NCI-H2029 (cell line): Measurements from ENCODE around the gene CLK3.
"Not testable (repeated sequence)": the region's sequence is repeated elsewhere in the genome, so short reads cannot be mapped to it uniquely, and the experiment has no call there.

Experiments
- DNase-seq: peaks from one replicate; lab custom pipeline; 2025; lab: John Stamatoyannopoulos, UW

Gene CLK3

GRCh38 chr15:74620636-74621545 is 5.3 kb downstream of the CLK3 start:
- peak; percentile 24 for DNase-seq

GRCh38 chr15:74621546-74621920 is 5.9 kb downstream of the CLK3 start:
- no peak for DNase-seq

GRCh38 chr15:74621936-74622335 is 6.3 kb downstream of the CLK3 start:
- no peak for DNase-seq

DNA sequence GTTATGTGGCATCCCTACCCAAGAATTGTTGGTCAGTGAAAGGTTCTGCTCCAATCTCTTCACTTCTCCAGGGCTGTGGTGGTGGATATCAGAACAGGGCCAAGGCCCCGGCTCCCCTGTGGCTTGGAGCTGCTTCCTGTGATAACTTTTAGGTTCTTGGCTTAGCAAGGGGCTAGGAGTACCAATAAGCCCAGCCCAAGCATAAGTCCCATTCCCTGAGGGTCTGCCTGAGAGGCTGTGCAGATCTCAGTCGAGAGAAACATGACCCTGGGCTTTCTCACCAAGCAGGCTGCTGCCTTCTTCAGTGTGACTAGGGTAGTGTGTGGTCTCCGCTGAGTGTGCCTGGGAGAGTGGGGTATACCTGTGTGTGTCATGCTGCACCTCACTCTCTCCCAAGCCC is 7.1 kb downstream of the CLK3 start:
- no peak for DNase-seq

GRCh38 chr15:74624020-74624602 is 8.5 kb downstream of the CLK3 start:
- no peak for DNase-seq

DNA sequence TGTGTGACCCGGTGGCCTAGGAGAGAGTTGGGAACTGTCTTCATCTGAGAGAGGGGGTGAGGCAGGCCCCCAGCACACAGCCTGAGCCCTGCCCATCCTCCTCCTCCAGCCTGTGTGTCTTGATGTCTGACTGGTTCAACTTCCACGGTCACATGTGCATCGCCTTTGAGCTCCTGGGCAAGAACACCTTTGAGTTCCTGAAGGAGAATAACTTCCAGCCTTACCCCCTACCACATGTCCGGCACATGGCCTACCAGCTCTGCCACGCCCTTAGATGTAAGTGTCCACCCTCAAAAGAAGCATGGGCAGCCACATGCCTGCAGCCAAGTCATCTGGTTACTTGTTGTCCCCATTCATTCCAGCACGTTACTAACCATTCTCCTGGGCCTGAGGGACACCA is 10.1 kb downstream of the CLK3 start:
- no peak for DNase-seq

DNA sequence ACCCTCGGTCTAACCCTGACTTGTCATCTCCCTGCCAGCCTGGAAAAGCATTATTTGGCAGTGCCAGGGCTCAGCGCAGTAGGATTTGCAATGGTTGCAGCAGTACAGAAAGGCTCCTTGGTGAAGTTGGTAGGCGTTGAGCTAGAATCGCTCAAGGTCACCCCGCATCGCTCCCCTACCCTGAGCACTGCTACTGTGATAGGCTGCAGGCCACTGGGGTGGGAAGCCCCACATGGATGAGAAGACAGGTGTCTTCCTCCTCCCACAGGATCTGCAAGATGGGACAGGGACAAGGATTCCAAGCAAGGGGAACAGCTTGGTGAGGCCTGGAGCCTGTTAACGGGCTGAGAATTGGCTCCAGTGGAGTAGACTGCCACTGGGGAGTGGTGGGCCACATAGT is 10.7 kb downstream of the CLK3 start:
- DNase-seq, result no peak

DNA sequence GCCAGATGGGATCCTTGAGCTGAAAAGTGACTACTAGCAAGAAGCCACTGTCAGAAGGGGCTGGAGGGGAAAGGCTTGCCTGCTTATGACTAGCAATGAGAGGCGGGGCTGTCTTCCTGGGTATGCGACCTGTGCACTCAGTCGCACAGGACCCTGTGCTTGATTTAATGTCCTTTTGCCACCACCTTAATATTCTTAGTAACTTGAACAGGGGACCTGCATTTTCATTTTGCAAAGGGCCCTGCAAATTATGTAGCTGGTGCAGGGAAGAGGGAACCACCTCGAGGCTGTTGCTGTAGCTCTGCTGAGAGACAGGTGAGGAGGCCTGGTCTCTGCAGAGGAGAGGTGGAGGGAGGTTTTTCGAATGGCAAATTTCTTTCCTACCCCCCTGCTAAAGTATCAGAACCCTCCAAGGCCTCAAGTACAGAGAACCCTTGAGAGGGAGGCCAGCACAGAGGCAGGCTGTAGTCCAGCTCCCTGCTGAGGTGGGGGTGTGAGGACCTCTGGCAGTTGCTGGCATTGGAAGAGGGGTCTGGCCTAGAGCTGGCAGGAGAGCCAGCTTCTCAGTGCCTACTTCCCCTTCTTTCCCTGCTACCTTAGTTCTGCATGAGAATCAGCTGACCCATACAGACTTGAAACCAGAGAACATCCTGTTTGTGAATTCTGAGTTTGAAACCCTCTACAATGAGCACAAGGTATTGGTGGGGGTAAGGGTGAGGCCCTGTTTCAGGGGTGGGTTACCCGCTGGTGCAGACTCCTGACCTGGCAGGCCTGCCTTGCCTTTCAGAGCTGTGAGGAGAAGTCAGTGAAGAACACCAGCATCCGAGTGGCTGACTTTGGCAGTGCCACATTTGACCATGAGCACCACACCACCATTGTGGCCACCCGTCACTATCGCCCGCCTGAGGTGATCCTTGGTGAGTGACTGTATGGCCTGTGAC is 11.4 kb downstream of the CLK3 start:
- DNase-seq, result no peak

DNA sequence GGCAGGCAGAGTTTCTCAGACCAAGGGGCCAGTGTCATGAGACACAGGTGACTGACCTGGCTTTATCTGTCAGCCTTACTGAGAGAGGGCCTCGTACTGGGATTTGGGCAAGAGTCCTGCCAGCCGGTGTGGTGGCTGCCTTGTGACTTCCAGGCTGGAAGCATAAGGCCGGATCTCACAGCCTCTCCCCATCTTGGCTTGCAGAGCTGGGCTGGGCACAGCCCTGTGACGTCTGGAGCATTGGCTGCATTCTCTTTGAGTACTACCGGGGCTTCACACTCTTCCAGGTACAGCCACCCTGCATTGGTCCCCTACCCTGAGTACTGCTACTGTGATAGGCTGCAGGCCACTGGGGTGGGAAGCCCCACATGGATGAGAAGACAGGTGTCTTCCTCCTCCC is 12.1 kb downstream of the CLK3 start:
- no peak for DNase-seq

DNA sequence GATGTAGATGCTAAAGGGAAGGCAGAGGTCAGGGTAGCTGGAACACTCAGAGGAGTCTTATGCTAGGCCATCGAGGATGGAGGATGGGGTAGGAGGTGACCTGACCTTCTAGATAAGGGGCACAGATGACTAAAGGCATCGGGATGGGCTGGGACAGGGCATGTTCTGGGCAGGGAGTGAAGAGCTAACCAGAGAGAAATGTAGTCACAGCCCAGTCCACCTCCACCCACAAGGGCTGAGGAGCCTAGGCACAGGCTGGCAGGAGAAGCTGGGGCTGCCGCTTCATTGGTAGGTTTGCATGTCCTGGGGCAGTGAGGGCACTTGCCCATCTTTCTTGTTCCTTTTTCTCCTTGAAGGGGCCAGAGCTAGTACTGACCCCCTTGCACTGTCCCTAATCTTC is 12.6 kb downstream of the CLK3 start:
- no peak for DNase-seq

DNA sequence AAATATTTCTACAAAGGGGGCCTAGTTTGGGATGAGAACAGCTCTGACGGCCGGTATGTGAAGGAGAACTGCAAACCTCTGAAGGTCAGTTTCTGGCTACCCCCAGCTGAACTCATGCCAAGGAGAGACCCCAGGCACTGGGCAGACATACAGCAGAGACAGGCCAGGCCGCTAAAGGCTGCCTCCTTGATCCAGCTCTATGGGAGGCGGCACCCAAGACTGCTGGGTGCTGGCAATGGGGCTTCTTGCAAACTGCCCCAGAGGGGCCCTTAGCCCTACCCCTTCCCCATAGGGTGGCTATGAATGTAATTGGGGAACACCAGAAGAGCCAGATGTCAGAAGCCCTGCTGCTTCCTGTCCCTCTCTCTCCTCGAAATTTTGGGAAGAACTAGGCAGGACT is 13.3 kb downstream of the CLK3 start:
- DNase-seq, result no peak

DNA sequence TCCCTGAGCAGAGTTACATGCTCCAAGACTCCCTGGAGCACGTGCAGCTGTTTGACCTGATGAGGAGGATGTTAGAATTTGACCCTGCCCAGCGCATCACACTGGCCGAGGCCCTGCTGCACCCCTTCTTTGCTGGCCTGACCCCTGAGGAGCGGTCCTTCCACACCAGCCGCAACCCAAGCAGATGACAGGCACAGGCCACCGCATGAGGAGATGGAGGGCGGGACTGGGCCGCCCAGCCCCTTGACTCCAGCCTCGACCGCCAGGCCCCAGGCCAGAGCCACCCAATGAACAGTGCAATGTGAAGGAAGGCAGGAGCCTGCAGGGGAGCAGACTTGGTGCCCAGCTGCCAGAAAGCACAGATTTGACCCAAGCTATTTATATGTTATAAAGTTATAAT is 14.1 kb downstream of the CLK3 start:
- DNase-seq, result not testable (repeated sequence)

DNA sequence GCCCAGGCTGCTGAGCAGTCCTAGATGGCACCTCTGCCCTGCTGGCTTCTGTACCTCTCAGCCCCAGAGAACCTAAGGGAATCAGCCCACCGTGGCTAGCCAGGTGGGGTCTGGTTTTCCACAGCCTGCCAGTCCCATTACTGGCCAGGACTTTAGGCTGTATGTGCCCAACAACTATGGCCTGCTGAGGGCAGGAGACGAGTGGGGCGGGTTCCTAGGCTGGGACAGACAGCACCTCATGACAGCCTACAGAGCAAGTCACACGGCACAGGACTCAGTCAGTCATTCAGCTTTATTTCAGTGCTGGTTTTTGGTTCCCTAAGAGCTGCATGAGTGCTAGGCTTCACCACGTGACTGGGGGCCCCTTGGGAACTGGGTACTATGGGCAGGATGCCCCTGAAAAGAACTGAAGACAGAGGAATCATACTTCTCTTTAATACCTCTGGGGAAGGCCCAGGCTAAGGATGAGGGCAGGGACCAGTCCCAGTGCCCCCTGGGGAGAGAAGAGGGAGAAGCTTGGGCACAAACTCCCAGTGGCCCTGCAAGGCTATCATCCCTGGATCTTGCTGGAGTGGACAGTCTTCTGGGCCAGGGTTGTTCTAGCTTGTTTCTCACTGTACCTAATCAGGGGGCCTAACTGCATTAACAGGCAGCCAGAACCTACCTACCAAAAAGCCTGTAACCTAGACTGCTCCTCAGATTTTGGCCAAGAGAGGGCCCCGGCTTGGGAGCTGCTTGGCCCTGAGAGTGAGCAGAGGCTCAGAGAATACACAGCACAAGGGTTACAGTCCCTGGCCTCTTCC is 14.8 kb downstream of the CLK3 start:
- no peak for DNase-seq

- DNase-seq, result no peak
These were observed 15.4 kb downstream of the CLK3 start for GRCh38 chr15:74631087-74631385.

GRCh38 chr15:74631408-74631807 is 15.8 kb downstream of the CLK3 start:
- no peak for DNase-seq

DNA sequence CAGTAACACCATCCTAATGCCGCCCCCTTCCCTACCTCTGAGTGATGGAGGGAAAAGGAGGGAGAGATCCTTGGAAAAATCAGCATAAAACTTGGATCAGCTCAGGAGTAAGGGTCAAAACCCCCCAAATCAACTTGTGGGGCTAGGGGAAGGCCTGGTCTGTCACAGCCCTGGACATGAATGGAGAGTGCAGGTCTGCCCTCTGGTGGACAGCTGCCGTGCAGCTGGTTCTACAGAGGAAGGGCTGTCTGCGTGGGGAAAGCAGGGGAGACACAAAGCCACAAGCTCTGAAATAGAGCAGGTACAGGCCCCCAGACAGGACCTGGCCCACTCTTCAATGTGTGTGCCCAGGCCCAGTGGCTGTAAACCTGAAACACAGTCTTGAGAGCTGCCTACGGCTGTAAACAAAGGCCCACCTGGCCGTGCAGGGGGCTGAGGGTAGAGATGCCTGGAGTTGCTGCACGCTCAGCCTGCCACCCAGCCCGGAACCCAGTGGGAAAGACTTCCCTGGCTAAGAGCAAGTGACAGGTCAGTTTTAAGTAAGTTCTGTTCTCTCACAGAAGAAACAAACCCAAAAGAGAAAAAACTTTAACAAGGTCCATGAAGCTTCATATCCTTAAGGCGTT is 16.4 kb downstream of the CLK3 start:
- DNase-seq, result no peak

DNA sequence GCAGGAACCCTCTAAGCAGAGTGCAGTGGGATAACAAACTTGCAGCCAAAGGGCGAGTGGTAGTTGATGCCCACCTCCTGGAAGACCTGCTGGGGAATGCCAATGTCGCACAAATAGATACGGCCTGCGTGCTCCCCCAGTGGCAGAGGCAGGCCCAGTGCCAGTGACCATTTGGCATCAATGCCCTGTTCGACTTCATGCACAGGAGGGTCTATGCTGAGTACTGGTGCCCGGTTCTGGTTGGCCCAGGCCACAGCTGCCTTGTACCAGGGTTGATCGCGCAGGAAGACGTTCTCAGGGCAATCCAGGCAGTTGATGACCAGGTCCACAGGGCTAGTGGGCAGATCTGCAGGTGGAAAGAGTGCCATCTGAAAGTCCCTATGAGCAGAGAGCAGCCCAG is 17.0 kb downstream of the CLK3 start:
- no peak for DNase-seq

DNA sequence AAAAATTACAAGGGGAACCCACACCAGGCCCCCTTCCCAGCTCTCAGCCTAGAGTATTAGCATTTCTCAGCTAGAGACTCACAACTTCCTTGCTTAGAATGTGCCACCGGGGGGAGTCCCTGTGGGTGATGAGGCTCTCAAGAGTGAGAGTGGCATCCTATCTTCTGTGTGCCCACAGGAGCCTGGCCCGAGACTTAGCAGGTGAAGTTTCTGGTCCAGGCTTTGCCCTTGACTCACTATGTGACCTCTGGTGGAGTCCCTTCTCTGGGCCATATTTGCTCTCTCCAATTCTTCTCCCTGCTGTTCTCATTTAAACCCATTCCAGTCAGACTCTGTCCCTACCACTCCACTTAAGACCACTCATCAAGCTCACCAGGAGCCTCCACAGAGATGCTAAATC is 18.1 kb downstream of the CLK3 start:
- no peak for DNase-seq

DNA sequence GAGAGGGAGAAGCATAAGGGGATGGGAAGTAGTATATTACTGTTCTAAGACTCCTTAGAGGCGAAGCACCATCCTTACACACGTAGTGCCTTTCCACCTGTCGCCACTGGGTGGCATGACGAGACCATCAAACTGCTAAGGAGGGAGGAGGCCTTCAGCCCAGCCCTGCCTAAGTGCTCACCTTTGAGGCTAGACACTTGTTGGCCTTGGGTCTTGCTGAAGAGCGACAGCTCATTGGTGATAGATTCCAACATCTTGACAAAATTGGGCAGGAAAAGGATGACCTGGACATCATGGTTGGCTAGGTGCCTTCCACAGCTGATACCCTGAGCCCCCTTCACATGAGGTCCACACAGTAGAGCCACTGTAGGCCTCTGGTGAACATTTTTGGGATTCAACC is 19.6 kb downstream of the CLK3 start:
- DNase-seq, result peak; percentile 28

DNA sequence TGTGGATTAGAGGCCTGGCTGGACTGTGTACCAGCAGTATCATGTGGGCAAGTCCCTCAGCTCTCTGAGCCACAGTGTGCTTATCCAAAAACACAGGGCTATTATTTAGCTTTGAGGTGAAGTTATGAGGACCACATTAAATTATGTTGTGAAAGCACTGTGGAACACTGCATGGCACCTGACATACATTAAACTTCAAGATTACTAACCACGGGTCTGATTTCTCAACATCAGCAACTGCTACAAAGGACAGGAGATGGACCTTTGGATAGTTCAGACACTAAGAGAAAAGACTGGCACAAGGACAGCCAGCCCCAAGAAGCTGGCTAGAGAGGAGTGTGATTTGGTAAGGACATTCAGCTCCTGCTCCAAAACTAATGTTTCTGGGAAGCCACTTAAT is 21.3 kb downstream of the CLK3 start:
- DNase-seq, result no peak

- no peak for DNase-seq
These were observed 25.5 kb downstream of the CLK3 start for GRCh38 chr15:74641151-74641550.

DNA sequence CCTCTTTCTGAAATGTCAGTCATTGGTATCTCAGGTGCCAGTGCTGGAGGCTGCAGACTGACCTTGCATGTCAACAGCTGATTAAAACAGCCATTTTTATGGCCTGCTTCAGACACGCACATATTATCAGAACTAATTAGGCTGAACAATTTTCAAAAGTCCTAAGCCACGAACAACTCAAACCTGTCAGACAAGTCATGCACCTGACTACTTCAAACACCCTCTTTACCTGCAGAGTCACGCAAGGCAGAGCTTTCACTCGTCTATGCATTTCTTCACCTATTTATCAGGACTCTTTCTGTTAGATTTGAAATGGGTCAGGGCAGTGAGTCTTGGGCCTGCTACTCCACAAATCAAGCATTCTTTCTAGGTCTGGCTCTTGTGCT is 26.7 kb downstream of the CLK3 start:
- peak; percentile 25 for DNase-seq
